Uterus (tissue), 4 donors: ENCODE measurements around the gene ZCCHC7. TPM values are rescaled to one million over a fixed set of nuclear protein-coding genes. Genes with fewer than 3 reads are reported as not detected.
"Not testable (repeated sequence)": the region's sequence is repeated elsewhere in the genome, so short reads cannot be mapped to it uniquely, and the experiment has no call there.

Source experiments
- DNase-seq, 2 donors: peaks; one replicate each; pipeline ENCODE4 v3.0.0-alpha.2; 2019 to 2020
- H3K27ac ChIP-seq, 2 donors: fragments of 200-600 bp; sonication (generic); 1 replicate in 1 of 2; 2 replicates in 1 of 2; pipeline ENCODE4 v1.5.1; 2016 to 2018
- H3K27me3 ChIP-seq, 2 donors: fragments of 200-600 bp; sonication (generic); one replicate each; pipeline ENCODE4 v1.5.1; 2018 to 2019; ENCODE audit warnings: control low read depth in 1 of 2
- H3K36me3 ChIP-seq, 2 donors: fragments of 200-600 bp; sonication (generic); one replicate each; pipeline ENCODE4 v1.5.1; 2019; ENCODE audit warnings: control low read depth in 1 of 2
- H3K4me1 ChIP-seq, 2 donors: fragments of 200-600 bp; sonication (generic); one replicate each; pipeline ENCODE4 v1.5.1; 2018 to 2019; ENCODE audit warnings: control low read depth in 1 of 2
- H3K4me3 ChIP-seq, 2 donors: fragments of 200-600 bp; sonication (generic); 1 replicate in 1 of 2; 2 replicates in 1 of 2; pipeline ENCODE4 v1.5.1; 2018 to 2019; ENCODE audit warnings: mild to moderate bottlenecking in 1 of 2
- H3K9me3 ChIP-seq, 2 donors: fragments of 200-600 bp; sonication (generic); one replicate each; pipeline ENCODE4 v1.5.1; 2019; ENCODE audit warnings: control low read depth in 1 of 2
- CTCF ChIP-seq, 4 experiments: fragments of 200-600 bp in 2 of 4; fragments of 450-650 bp in 2 of 4; sonication (generic) in 2 of 4; IDR thresholded peaks; one replicate each; pipeline ENCODE4 v1.5.1; 2016 to 2019; ENCODE audit warnings: antibody characterized with exemption in 4 of 4, mild to moderate bottlenecking in 2 of 4, moderate library complexity in 1 of 4
- POLR2A ChIP-seq, 2 donors: fragments of 450-650 bp; IDR thresholded peaks; one replicate each; pipeline ENCODE4 v1.6.1; 2016; ENCODE audit warnings: antibody characterized with exemption in 2 of 2, mild to moderate bottlenecking in 1 of 2, moderate library complexity in 1 of 2
- intact Hi-C: fragments of 100-400 bp; cut with DNase I; formaldehyde crosslinking; loops from one replicate; pipeline ENCODE4 v1.15.1; 2023; ENCODE audit warnings: low total_unique reads
- total RNA-seq, 4 donors: library from RNA; depleted of rRNA in 3 of 4; stranded (reverse); fragments of >200 nt in 3 of 4; gene quantifications; one replicate each; pipeline versions ENCODE4 v1.1.0 to v1.2.4, GENCODE V29; 2014 to 2023
- donor health status: DM: yes; HTN: yes; CAD: no.

ZCCHC7 gene
- total RNA-seq, 4 donors from 2014 or later = 15.6 to 37.4 (median 30.2) TPM

- peaks cover 0 to 4% of the 10 kb centered on the region in 2 donors for H3K9me3 ChIP-seq
- H3K4me1 ChIP-seq = no peaks in the 10 kb centered on the region
- no peak overlapping the region for H3K4me3 ChIP-seq
- H3K27ac ChIP-seq = no peak overlapping the region
- TF ChIP-seq CTCF (IDR thresholded peaks at IDR 0.05) (no peak), POLR2A (IDR thresholded peaks at IDR 0.05) (no peak)
- no peak for DNase-seq
- H3K27me3 ChIP-seq = no peaks in the 10 kb centered on the region
- intact Hi-C loops = no loop called here
- H3K36me3 ChIP-seq = no peaks in the 10 kb centered on the region
Measured at GRCh38 chr9:37200433-37201005, 80.1 kb downstream of the ZCCHC7 start.

GRCh38 chr9:37201581-37201980 is 81.2 kb downstream of the ZCCHC7 start:
- Histone ChIP-seq H3K27ac (no peak overlapping the region), H3K4me1 (no peaks in the 10 kb centered on the region), H3K27me3 (no peaks in the 10 kb centered on the region), H3K4me3 (no peak overlapping the region), H3K36me3 (no peaks in the 10 kb centered on the region), H3K9me3 (peaks cover 0 to 4% of the 10 kb centered on the region in 2 donors)
- DNase-seq = no peak
- TF ChIP-seq POLR2A (IDR thresholded peaks at IDR 0.05) (no peak), CTCF (IDR thresholded peaks at IDR 0.05) (no peak)
- intact Hi-C loops = no loop called here

DNA sequence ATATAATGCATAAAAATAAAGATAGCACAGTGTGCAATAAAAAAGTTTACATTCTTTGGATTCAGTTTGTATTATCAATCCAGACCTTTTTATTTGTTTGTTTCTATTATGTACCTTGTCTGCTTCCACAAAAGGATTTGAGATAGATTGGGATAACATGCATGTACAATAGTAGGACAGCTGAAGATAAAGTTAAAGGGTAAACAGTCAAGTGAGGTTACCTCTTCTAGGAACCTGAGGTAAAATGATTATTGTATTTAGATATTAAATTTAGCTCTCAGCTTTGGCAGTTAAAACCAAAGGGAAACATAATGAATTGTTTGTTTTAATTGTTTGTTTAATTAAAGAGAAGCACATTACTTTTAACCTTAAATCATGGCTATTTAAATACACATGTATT is 81.7 kb downstream of the ZCCHC7 start:
- Histone ChIP-seq H3K27me3 (no peaks in the 10 kb centered on the region), H3K36me3 (no peaks in the 10 kb centered on the region), H3K4me3 (no peak overlapping the region), H3K4me1 (no peaks in the 10 kb centered on the region), H3K27ac (no peak overlapping the region), H3K9me3 (peaks cover 0 to 4% of the 10 kb centered on the region in 2 donors)
- DNase-seq = no peak
- TF ChIP-seq CTCF (IDR thresholded peaks at IDR 0.05) (no peak), POLR2A (IDR thresholded peaks at IDR 0.05) (no peak)
- intact Hi-C loops = no loop called here

- DNase-seq, H3K4me1 ChIP-seq, H3K27ac ChIP-seq, H3K4me3 ChIP-seq, H3K27me3 ChIP-seq, H3K36me3 ChIP-seq, intact Hi-C loops, H3K9me3 ChIP-seq: not testable (repeated sequence)
Measured at GRCh38 chr9:37203456-37203855, 83.1 kb downstream of the ZCCHC7 start.

DNA sequence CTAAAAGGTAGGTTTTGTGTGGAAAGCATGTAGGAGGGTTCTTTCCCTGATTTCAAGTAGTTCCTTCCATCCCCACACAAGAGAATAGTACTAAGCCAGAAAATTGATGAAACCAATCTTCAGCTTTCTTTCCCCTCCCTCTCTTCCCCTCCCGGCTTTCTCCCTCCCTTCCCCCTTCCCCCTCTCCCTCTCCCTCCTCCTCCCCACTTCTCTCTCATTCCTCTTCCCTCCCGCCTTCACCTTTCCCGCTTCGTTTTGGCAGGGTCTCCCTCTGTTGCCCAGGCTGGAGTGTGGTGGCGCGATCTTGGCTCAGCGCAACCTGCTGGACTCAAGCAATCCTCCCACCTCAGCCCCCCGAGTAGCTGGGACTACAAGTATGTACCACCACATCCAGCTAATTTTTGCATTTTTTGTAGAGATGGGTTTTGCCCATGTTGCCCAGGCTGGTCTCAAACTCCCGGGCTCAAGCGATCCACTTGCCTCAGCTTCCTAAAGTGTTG is 85.8 kb downstream of the ZCCHC7 start:
- Histone ChIP-seq H3K27ac (no peak overlapping the region), H3K27me3 (no peaks in the 10 kb centered on the region), H3K9me3 (peaks cover 0 to 4% of the 10 kb centered on the region in 2 donors), H3K36me3 (no peaks in the 10 kb centered on the region), H3K4me3 (no peak overlapping the region), H3K4me1 (no peaks in the 10 kb centered on the region)
- intact Hi-C loops = no loop called here
- no peak for DNase-seq
- TF ChIP-seq CTCF (IDR thresholded peaks at IDR 0.05) = no peak
- TF ChIP-seq POLR2A (IDR thresholded peaks at IDR 0.05) = no peak
